Mononuclear cell (primary cell): Measurements from ENCODE around the gene C5orf63. TPM values are rescaled to one million over a fixed set of nuclear protein-coding genes. Genes with fewer than 3 reads are reported as not detected.
"Not testable (repeated sequence)": the region's sequence is repeated elsewhere in the genome, so short reads cannot be mapped to it uniquely, and the experiment has no call there.

ENCODE experiments used
- H3K27me3 ChIP-seq: 2 replicates; pipeline ENCODE4 v1.6.0; 2011; ENCODE audit warnings: low read length, control low read depth; ENCODE audit not compliant: insufficient read depth
- H3K4me1 ChIP-seq: 2 replicates; pipeline ENCODE4 v1.5.1; 2011; ENCODE audit warnings: mild to moderate bottlenecking, low read length, control low read depth; ENCODE audit not compliant: insufficient read depth
- H3K4me3 ChIP-seq: 2 replicates; pipeline ENCODE4 v1.5.1; 2011; ENCODE audit warnings: mild to moderate bottlenecking, low read length, moderate library complexity
- H3K9me3 ChIP-seq: 2 replicates; pipeline ENCODE4 v1.5.1; 2011; ENCODE audit warnings: low read depth, mild to moderate bottlenecking, control low read depth, low read length
- total RNA-seq: library from RNA; depleted of rRNA; stranded (reverse); fragments of >200 nt; gene quantifications from one replicate; pipeline ENCODE4 v1.2.3, GENCODE V29; 2012

C5orf63 gene
- total RNA-seq, 1 donor, result 0.94 TPM

DNA sequence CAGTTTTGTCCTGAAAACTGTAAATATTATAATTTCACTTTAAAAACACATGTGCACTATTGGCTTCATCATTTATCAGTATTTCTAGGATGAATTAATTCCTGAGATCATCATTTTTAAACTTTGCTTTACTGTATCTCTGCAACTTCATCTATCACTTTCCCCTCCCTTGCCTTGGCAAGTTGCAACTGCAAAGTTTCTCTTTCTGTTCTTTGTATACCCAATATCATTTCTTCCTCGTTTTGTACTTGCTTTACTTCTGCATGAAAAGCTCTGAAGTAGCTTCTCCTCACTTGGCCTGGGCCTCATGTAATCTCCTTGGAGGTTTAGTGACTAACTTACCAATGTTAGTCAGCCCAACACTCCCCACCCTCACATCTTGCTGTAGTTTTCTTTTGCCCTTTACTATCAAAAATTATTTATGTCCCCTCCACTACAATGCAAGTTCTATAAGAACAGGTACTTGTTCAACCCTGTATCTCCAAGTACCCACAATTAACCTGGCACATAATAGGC is 12.8 kb downstream of the C5orf63 start:
- H3K9me3 ChIP-seq, result no peaks in the 10 kb centered on the region
- peaks cover 3% of the 10 kb centered on the region for H3K4me1 ChIP-seq
- no peaks in the 10 kb centered on the region for H3K27me3 ChIP-seq
- no peak overlapping the region for H3K4me3 ChIP-seq

DNA sequence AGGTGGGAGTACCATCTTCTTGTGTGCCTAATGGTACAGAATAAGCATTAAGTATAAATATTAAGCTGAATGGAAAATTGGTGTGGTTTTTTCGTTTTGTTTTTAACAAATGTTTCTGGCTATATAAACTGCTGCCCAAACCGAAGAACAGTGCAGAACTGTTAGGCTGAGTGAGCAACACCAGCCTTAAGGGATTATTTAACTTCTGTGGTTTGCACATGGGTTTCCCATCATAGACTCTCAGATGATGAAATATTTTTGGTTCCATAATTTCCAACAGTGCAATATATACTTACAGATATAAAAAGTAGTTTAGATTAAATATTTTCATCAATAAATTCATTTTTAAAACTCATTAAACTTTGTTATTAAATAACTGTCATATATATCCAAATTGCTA is 16.4 kb downstream of the C5orf63 start:
- no peaks in the 10 kb centered on the region for H3K27me3 ChIP-seq
- H3K9me3 ChIP-seq, result no peaks in the 10 kb centered on the region
- H3K4me1 ChIP-seq, result peaks cover 3% of the 10 kb centered on the region
- no peak overlapping the region for H3K4me3 ChIP-seq

DNA sequence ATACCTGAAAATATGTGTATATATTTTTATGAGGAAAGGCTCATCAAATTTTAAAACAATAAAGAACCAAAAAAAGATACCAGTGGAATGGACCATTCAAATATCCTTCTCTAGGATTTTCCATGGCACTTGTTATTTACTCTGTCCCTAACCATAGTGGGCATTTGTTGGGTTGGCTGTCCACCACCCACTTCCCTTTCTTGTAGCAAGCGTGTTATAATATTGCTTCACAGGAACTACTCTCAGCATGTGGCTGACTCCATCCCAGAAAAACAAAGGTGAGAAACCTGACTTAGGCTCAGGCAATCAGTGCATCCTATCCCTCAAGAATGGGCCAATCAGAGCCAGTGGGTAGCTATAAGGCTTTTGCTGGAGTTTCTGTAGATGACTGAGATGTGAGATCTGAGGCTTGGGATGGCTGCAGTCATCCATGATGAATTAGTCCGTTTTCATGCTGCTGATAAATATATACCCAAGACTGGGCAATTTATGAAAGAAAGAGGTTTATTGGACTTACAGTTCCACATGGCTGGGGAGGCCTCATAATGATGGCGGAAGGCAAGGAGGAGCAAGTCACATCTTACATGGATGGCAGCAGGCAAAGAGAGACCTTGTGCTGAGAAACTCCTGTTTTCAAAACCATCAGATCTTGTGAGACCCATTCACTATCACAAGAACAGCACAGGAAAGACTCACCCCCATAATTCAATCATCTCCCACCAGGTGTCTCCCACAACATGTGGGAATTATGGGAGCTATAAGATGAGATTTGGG is 17.2 kb downstream of the C5orf63 start:
- H3K4me1 ChIP-seq, result peaks cover 3% of the 10 kb centered on the region
- no peak overlapping the region for H3K4me3 ChIP-seq
- H3K27me3 ChIP-seq, result no peaks in the 10 kb centered on the region
- no peaks in the 10 kb centered on the region for H3K9me3 ChIP-seq

DNA sequence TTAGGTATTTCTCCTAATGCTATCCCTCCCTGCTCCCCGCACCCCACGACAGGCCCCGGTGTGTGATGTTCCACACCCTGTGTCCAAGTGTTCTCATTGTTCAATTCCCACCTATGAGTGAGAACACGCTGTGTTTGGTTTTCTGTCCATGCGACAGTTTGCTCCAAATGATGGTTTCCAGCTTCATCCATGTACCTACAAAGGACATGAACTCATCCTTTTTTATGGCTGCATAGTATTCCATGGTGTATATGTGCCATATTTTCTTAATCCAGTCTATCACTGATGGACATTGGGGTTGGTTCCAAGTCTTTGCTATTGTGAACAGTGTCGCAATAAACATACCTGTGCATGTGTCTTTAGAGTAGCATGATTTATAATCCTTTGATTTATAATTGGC is 19.8 kb downstream of the C5orf63 start:
- H3K9me3 ChIP-seq, H3K4me3 ChIP-seq, H3K4me1 ChIP-seq, H3K27me3 ChIP-seq: not testable (repeated sequence)

DNA sequence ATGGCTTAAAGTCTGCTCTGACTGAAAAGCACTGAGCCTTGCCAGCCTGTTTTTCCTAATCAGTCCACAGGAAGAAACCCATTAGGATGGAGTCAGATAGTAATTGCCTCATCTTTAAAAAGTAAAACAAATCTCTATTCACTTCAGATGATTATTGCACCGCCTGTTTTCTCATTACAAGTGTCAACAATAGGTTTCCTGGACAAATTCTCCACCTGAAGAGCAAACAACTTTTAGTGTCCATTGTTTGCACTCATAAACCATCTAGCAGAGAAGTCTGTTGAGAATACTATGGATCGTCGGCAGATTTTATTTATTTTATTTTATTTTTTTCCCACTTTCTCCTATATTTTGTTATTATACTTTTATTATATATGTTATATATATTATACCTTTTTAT is 20.3 kb downstream of the C5orf63 start:
- H3K9me3 ChIP-seq, result no peaks in the 10 kb centered on the region
- H3K4me1 ChIP-seq, result peaks cover 3% of the 10 kb centered on the region
- H3K27me3 ChIP-seq, result no peaks in the 10 kb centered on the region
- H3K4me3 ChIP-seq, result no peak overlapping the region

DNA sequence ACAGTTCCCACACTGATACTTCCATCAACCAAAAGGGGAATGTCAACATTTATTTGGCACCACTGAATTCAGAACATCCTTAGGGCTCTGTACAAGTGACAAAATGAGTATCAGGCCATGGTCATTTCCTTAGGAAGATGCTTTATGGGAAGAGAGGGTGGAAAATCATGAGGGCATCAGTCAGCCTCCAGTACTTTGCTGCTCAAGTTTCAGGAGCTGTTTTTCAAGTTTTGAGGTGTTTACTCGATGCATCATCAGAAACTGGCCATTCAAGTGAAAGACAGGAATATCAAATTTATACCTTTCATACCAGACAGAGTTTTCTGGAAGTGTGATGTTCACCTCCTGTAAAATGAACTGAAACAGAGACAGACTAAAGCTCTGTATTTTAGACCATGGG is 21.7 kb downstream of the C5orf63 start:
- Histone ChIP-seq H3K4me1 (peaks cover 3% of the 10 kb centered on the region), H3K4me3 (no peak overlapping the region), H3K27me3 (no peaks in the 10 kb centered on the region), H3K9me3 (no peaks in the 10 kb centered on the region)

DNA sequence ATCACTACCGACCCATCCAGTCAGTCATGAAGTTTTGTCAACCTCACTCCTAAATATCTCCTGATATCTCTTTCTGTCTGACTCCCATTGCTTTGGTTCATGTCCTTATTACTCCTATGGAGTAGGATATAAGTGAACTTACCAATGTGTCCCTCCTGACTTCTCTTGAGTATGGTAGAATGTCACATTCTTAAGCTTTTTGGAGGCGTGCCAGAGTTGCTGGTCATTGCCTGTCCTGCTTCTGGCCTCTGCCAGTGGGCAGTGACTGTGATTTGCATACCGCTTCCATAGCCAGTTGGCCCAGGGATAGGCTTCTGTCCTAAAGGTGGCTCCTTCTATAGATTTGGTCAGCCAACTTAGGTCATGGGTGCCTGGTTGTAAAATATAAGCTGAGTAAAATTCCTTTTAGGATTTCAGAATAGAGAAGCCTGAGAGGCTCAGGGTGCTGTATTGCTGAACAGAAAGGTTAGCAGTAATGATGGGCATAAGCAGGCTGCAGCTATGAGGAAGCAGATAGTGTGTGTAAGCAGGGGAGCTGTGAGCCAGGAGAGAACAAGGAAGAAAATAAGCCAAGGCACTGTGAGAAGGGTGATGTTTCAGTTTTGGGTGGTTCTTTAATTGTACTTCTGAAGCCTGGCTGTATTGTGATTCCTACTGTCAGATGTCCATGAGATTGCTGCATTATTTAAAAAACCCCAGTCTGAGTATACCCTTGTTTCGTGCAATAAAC is 26.8 kb downstream of the C5orf63 start:
- H3K27me3 ChIP-seq, result no peaks in the 10 kb centered on the region
- no peaks in the 10 kb centered on the region for H3K9me3 ChIP-seq
- H3K4me3 ChIP-seq, result no peak overlapping the region
- no peaks in the 10 kb centered on the region for H3K4me1 ChIP-seq

DNA sequence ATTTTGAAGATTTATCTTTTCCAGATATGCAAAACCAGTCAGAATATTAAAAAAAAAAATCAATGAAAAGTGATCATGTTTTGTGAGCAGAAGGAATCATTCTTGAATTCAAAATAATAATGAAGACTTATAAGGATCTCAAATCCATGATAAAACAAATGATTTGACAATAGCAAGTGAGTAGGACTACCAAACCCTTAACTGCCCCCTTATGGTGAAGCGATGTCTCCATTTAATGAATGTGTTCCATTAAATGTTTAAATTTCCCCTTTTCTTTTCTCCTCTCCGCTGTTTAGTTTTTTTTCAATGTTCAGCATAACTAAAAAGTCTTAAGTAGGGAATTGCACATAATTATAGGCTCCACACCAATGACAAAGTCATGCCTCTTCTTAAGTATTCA is 30.7 kb downstream of the C5orf63 start:
- H3K4me1 ChIP-seq, result no peaks in the 10 kb centered on the region
- no peaks in the 10 kb centered on the region for H3K27me3 ChIP-seq
- H3K9me3 ChIP-seq, result no peaks in the 10 kb centered on the region
- H3K4me3 ChIP-seq, result no peak overlapping the region

DNA sequence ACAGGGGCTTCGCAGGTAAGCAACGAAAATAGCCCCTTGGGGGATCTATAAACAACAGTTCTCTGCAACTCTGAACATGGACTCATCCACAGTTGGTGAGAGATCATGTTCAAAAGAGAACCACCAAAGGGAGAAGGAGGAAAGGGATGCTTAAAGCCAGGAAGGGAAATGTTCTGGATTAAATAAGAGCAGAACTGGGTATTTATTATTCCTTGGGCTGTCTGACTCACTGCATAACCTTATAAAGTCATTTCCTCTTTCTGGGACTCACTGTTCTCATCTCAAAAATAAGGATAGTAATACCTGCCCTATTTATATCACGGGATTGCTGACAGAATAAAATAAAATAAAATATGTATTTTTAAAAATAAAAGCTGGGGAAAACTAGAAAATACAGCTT is 31.7 kb downstream of the C5orf63 start:
- H3K27me3 ChIP-seq, result no peaks in the 10 kb centered on the region
- H3K9me3 ChIP-seq, result no peaks in the 10 kb centered on the region
- no peaks in the 10 kb centered on the region for H3K4me1 ChIP-seq
- no peak overlapping the region for H3K4me3 ChIP-seq

DNA sequence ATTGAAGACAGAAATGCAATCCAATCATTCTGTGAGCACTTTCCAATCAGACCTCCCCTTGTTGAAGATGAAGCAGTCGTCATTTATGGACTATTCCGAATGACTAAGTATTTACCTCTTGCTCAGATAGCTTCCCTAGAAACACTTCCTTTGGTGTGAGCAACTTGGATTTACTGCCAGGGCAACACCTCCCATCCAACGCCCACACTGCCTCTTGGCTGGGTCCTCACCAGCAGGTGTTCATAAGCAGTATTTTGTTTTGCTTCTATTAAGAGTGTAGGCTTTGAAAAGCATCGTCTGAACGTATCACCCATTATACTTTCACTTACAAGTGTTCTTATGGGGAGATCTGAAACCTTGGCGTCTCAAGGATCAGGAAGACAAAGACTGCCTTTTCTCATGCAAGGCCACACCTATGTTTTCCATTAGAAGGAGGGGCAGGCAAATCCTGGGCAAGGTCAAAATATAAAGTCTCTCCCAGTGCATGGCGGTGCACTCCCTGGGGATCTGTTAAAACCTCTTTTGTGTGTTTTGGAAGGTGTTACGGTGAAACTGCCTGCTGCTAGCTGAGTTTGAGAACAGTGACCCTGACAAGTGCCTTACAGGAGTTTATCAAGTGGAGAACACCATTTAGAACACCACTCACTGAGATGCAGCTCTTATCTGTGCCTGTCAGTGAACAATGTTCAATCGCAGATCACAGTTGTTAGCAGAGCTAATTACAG is 32.3 kb downstream of the C5orf63 start:
- no peaks in the 10 kb centered on the region for H3K27me3 ChIP-seq
- no peak overlapping the region for H3K4me3 ChIP-seq
- no peaks in the 10 kb centered on the region for H3K9me3 ChIP-seq
- no peaks in the 10 kb centered on the region for H3K4me1 ChIP-seq

DNA sequence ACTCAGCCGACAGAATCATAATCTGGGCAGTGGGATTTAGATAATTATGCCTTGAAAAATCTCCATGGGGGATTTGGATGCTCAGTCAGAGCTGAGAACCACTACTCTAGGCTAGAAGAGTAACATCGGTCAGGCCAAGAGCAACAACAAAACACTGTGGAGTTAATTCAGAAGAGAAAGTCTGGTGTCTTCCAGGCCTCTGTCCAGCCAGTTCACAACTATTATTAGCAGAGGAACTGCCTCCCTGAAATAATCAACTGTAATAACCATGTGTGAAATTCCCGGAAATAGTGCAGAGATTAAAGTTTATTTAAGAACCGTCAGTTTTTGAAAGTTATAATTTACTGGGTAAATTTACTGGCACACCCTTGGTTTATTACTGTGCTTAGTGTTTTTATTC is 34.8 kb downstream of the C5orf63 start:
- Histone ChIP-seq H3K4me1 (no peaks in the 10 kb centered on the region), H3K4me3 (no peak overlapping the region), H3K9me3 (no peaks in the 10 kb centered on the region), H3K27me3 (no peaks in the 10 kb centered on the region)

DNA sequence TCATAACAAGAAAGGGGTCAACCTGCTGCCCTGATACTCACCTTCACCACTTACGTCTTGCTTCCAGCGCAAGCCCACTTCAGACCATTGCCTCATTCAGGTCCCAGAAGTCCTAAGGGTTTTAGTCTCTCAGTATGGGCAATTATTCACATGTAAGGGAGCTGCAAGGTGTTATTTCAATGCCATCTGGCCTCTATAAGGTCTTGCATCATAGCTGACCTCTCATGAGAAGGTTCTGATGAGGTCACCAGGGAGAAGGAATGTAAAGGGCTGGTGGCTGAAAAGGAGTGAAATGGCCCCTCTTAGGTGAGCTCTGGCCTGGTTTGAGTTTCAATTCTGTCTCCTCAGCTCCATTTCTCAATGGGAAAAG is 41.5 kb downstream of the C5orf63 start:
- Histone ChIP-seq H3K9me3 (no peaks in the 10 kb centered on the region), H3K4me1 (peaks cover 14% of the 10 kb centered on the region), H3K27me3 (peaks cover 13% of the 10 kb centered on the region), H3K4me3 (no peak overlapping the region)

DNA sequence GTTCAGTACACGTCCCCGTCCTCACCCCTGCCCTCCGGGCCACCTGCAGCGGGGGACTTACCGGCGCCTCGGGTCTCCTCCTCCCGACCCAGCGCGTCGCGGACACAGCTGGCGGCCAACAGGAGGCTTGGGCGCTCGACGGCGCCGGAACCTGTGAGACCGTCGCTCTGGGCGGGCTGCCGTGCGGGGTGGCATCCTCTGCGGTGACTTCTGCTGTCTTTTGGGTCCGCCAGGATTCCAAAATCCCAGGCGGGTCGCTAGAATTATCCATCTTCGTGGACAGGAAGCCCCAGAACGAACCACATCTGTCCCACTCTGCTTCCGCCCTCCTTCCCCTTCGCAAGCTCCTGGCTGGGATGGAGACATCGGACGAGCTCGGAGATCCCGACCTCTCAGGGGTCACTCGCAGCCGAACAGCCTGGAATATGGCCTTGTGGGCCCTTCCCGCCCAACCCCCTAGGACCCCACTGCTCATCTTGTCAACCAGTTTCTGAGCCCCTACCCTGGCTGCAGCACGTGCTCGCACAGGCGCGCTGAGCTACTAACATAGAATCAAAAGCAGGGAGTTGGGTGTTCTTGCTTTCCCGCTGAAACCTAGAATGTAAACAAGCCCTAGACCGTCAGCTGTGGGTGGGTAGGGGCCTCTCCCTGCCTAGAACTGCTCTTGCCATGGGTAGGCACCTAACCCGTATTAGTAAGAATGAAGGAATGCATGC is 42.0 kb downstream of the C5orf63 start:
- peak overlapping the region; percentile 66 for H3K4me3 ChIP-seq
- no peaks in the 10 kb centered on the region for H3K9me3 ChIP-seq

DNA sequence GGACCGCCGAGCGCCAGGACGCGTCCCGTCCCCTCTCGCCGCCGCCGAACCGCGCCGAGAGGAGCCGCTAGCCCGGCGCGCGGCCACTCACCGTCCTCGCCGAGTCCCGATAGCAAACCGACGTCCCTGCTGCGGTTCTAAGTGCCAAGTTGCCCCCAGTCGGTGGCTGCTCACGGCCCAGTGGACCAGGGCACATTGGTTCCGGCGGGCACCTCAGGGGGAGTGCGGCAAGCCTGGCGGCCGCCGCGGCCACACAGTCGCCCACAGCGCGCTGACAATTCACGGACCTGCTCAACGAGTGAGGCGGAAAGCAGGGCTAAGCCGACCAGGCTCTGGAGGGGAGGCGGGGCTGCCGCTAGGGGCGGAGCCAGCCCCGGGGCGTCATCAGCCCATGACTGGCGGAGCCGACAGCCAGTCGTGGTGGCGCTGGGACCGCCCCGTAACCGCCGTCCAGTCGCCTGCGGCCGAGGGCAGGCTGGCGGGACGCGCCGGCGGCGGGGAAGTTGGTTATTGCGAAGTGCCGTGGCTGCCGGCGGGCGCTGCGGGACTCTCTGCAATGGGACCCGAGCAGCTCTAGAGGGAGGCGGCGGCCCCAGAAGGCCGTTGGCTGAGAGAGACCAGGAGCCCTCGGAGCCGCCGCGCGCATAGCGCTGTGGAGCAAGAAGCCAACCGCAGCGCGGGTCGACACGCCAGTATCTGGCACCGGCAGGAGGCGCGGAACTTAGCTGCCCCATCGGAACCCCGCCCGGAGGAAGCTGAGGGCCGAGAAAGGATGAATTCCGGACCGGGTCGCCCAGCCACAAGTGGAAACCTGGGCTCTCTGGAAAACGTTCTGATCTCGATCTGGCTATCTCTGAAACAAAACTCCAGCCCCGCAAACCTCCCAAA is 42.8 kb downstream of the C5orf63 start, which contains the start of gene MARCHF3:
MARCHF3 (minus strand) TSS at position 300 of the 888 bp plus-strand sequence. CDS start 112,387 bp downstream, outside the sequence.
- Histone ChIP-seq H3K4me3 (peak within 1 kb of the TSS; percentile 66), H3K4me1 (peaks cover 14% of the 10 kb centered on the region), H3K9me3 (no peaks in the 10 kb centered on the region), H3K27me3 (peaks cover 13% of the 10 kb centered on the region)

More for the DNA sequence above, 42.0 kb downstream of the C5orf63 start:
- peaks cover 13% of the 10 kb centered on the region for H3K27me3 ChIP-seq
- peaks cover 14% of the 10 kb centered on the region for H3K4me1 ChIP-seq
